Inflammatory macrophage treated with lipopolysaccharide for 1 hour (primary cell): Measurements from ENCODE around the gene GRIN1.
"Not testable (repeated sequence)": the region's sequence is repeated elsewhere in the genome, so short reads cannot be mapped to it uniquely, and the experiment has no call there.

Experiments used
- DNase-seq, 2 donors: peaks; one replicate each; pipeline ENCODE4 v3.0.0-alpha.2; 2020 to 2022

Gene GRIN1

DNA sequence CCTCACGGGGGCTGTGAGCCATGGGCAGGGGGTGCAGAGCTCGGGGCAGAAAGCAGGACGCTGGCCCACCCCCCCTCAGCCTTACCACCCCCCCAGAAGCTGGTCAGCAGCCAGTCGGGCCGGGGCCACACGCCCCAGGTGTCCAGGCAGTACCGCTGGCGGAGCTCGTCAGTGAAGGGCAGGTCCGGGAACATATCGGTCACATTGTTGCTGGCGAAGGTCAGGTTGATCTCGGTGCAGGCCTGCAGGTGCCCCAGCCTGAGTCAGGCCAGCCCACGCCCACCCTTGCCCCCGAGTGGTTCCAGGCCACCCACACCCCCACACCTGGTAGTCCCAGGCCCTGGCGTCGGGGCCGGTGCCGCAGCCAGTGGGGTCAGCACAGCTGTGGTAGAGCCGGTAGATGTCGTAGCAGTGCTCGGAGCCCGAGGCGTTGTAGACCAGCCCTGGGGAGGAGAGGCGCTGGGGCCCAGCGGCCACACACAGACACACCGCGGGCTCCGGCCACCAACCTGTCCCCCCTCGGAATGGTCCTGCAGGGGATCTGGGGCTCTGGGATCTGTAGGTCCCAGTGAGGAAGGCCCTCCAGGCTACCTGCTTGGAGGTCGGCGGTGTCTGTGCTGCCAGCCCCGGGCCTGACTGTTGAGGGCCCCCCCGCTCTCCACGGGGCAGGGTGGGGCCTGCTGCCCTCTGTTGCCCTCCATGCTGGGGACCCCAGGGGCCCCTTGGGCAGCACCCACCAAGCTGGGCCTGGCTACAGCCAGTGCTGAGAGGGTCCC, 27.0 kb upstream of the GRIN1 start:
- no peak for DNase-seq

DNA sequence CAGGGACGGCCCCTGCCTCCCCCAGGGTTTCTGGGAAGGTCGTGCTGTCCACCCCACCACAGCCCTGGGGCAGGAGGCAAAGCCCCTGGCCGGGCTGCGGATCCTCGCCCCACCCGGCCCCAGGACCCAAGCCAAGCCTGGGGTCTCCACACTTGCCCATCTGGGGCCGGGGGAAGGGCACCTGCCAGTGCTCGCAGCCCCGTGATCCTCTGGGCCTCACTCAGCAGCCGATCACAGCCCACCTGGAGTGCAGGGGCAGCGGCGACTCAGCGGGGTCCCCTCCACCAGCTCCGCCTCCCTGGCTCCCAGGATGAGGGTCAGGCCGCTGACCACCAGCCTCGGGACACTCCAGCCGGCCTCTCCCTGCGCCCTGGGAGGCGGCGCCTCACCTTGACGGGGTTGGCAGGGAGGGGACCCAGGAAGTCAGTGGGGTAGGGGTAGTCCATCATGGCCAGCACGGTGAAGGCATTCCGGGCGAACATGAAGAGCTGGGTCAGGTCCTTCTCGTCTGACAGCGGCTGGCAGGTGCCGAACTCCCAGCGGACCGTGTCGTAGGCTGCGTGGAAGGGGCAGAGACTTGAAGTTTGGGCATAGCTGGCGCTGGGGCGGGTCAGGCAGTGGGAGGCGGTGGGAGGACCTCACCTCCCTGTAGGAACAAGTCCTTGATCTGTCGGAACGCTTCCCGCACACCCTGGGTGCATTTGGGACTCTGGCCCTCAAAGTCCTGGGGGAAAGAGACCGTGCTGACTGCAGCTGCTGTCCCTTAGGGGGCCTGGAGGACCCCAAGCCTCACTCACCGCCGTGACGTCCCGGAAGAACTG, 26.2 kb upstream of the GRIN1 start:
- no peak for DNase-seq

DNA sequence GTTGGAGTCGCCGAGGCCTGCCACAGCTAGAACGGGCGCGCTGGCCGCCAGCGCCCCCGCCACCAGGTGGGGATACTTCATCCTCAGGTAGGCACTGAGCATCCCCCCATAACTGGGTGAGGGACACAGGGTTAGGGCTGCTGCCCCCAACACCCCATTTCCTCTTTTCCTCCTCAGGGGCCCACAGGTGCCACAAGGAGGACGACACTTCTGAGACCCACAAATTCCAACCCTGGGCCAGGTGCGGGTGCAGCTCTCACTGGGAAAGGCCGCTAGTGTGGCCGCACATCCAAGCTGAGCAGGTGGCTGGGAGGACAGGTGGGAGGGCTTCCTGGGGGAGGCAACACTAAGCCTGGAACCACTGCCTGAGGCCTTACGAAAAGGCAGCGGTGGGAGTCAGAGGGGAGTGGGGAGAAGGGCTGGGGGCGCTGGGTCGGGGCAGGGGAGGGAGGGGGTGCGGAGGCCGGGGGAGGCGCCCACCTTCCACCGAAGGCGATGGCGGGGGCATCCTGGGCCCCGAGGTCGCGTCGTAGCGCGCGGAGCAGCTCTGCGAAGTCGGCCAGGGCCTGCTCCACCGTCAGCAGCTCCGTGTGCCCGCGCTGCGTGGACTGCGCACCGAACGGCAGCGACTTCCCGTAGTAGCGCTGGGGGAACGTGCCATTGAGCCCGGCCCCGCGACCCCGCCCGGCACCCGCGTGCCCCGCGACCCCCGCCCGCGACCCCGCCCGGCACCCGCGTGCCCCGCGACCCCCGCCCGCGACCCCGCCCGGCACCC, 25.4 kb upstream of the GRIN1 start:
- DNase-seq, result no peak

DNA sequence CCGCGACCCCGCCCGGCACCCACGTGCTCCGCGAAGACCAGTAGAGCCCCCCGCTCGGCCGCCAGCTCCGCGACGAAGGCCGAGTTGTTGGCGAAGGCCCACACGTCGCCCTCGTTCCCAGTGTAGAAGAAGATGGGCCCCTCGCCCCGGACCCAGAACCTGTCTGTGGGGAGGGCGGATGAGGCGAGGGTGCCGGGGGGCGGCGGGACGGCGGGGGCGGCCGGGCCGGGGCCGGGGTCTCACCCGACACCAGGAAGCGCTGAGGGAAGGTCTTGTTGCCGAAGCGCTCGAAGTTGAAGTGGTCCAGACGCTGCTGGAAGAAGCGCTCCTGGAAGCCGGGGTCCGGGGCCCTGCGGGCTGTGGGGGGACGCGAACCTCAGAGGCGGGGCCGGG, 24.7 kb upstream of the GRIN1 start:
- no peak for DNase-seq

DNA sequence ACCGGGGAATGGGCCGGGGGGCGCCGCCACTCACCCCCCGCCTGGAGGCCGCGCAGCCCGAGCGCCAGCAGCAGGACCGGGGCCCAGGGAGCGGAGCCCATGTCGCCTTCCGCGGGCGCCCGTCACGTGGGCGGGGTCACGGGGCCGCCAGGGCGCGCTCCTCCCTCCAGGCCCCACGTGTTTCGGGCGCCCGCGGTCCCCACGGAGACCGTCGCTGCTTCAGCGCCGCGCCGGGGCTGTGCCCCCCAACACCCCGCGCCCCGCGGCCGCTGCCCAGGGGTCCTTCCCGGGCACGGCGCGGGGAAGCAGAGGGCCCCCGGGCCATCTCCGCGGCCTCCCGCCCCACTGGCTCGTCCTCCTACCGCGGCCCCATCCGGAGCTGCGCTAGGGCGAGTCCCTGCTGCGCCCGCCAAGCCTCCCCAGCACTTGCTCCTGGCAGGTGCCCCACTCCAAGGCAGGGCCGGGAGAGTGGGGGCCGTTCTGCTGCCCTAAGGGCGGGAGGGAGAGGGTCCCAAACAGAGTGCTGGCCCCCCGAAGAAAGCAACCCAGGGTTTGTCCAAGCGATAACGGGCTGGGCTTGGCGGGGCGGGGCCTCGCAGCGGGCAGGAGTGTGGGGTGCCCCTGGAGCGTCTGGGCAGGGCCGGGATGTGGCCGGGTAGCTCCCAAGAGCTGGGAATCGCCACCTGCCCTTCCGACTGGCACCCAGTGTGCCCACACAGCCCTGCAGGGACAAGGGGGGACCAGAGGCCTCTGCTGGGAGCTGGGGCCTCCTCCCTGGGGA, 24.2 kb upstream of the GRIN1 start, which contains the start of gene DPP7:
Gene DPP7, minus strand, starts transcription at position 121 of the 781 bp plus-strand sequence. Its CDS starts 20 bp downstream, at position 101.
- DNase-seq, result peak; percentile 67 to 82

DNA sequence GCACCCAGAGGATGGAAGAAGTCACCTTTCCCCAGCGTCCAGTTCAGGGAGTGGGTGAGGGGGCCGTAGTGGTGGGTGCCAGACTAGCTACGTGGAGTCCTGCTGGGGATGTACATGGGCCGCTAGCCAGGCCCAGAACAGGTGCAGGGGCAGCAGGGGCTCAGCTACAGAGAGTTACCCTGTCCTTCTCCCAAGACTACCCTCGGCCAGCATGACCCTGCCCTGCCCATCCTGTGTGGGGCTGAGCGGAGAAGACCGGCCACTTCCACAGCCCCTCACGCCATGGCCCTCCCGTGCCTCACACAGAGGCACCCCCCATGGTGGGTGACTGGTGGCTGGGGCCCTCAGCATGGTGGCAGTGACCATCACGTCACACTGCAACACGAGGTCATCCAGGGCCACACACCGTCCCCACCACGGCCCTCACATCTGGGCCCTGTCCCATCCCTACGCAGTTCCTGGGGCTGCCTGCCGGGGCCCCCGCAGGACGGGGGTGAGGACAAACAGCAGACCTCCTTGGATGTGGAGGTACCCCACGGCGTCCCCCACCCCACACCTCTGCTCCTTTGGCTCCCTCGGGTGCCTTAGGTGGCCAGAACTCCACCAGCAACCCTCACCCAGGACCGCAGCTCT, 23.4 kb upstream of the GRIN1 start:
- DNase-seq, result no peak

DNA sequence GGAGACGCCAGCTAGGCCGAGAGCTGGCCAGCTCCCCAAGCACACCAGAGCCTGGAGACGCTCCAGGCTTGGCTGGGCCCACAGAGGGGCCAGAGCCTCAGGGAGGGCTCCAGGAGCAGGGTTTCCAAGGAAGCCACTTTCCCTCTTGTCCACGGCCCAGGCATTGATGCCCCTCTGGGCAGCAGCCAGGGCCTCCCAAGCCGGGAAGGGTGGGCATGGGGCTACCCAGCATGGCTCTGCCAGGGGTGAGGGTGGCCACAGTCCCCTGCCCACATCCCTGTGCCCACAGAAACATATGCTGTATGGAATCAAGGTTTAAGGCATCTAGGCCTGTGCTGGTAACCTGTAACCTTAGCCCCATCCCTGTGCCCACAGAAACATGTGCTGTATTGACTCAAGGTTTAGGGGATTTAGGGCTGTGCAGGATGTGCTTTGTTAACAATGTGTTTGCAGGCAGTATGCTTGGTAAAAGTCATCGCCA, 22.9 kb upstream of the GRIN1 start:
- no peak for DNase-seq

DNA sequence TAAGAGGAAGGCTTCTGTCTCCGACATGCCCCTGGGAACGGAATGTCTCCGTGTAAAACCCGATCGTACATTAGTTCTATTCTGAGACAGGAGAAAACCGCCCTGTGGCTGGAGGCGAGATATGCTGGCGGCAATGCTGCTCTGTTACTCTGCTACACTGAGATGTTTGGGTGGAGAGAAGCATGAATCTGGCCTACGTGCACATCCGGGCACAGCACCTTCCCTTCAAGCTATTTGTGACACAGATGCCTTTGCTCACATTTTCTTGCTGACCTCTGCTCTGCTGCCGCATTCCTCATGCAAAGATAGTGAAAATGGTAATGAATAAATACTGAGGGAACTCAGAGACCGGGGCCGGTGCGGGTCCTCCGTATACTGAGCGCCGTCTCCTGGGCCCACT, 22.2 kb upstream of the GRIN1 start:
- no peak for DNase-seq

DNA sequence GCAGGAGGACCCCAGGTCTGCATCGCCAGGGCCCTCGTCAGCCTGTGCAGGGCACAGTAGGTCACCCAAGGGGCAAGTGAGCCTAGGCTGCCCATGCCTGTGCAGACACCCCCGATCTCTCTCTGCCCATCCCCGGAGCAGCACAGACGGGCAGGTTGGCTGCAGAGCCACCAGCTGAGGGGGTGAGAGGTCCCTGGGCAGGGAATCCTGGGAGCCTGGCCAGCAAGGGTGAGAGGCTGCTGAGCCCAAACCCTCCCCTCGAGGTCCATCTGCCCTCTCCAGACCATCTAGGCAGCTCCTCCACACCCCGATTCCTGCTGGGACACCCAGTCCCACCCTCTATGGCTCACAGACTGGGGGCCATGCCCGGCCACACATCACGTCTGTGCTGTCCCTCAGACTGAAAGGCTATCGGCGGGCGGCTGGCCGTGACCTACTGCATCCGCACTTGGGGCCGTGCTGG, 21.7 kb upstream of the GRIN1 start:
- DNase-seq, result no peak

DNA sequence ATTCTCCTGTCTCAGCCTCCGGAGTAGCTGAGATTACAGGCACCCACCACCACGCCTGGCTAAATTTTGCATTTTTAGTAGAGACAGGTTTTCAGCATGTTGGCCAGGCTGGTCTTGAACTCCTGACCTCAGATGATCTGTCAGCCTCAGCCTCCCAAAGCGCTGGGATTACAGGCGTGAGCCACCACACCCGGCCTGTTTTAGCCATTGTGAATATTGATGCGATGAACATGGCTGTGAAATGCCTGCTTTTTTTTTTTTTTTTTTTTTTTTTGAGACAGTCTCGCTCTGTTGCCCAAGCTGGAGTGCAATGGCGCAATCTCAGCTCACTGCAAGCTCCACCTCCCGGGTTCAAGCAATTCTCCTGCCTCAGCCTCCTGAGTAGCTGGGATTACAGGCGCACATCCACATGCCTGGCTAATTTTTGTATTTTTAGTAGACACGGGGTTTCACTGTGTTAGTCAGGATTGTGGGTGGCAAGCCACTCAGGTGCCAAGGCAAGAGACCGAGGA, 20.8 kb upstream of the GRIN1 start:
- not testable (repeated sequence) for DNase-seq

DNA sequence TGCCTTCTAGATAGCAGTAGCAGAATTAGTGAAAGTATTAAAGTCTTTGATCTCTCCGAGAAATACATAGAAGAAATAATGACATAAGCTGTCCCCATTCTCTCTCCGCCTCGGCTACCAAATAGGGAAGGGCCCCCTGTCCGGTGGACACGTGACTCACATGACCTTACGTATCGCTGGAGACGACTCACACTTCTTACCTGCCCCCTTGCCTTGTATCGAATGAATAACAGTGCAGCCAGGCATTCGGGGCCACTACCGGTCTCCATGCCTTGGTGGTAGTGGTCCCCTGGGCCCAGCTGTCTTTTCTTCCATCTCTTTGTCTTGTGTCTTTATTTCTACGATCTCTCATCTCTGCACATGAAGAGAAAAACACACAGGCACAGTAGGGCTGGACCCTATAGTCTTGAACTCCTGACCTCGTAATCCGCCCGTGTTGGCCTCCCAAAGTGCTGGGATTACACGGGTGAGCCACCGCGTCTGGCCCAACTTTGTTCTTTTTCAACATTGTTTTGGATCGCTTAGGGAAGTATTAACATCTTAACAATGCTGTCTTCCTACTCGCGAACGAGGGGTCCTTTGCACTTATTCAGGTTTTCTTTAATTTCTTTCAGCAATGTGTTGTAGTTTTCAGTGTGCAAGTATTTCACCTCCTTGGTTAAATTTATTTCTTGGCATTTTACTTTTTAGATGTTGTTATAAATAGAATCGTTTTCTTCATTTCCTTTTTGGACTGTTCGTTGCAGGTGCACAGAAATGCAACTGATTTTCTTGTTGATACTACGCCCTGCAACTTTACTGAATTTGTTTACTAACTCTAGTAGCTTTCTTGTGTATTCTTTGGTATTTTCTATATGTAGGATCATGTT, 16.8 kb upstream of the GRIN1 start:
- DNase-seq, result not testable (repeated sequence)

DNA sequence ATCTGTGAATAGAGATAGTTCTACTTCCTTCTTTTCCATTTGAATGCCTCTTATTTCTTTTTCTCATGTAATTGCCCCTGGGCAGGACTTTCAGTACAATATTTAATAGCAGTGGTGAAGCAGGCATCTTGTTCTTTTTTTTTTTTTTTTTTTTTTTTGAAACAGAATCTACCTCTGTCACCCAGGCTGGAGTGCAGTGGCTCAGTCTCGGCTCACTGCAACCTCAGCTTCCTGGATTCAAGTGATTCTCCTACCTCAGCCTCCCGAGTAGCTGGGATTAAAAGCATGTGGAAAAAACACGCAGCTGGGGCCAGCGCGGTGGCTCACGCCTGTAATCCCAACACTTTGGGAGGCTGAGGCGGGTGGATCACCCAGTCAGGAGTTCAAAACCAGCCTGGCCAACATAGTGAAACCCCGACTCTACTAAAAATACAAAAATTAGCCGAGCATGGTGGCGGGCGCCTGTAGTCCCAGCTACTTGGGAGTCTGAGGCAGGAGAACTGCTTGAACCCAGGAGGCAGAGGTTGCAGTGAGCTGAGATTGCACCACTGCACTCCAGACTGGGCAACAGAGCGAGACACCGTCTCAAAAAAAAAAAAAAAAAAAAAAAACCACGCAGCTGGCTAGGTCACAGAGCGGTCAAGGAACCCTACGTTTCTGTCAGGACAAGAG, 16.0 kb upstream of the GRIN1 start:
- not testable (repeated sequence) for DNase-seq

DNA sequence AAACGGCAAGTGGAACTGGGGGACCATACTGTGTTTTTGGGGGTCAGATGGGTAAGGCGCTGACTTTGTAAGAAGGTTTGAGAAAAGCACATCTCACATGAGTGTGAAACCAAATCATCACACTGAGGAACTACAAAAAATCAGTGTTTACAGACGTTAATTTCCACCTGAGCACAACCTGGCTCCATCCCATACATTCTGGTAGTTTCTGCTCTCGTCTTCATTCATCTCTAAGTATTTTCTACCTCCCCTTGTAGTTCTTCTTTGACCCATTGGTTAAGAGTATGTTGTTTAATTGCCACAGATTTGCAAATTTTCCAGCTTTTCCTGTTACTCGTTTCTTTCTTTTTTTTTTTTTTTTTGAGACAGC, 15.5 kb upstream of the GRIN1 start:
- no peak for DNase-seq

DNA sequence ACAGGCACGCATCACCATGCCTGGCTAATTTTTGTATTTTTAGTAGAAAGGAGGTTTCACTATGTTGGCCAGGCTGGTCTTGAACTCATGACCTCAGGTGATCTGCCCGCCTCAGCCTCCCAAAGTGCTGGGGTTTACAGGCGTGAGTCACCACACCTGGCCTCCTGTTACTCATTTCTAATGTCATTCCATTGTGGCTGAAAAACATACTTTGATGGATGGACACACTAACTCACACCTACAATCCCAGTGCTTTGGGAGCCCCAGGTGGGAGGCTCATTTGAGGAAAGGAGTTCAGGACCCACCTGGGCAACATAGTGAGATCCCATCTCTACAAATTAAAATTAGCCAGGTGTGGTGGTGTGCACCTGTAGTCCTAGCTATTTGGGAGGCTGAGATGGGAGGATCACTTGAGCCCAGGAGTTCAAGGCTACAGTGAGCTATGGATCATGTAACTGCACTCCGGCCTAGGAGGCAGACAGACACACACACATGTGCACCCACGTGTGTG, 14.9 kb upstream of the GRIN1 start:
- DNase-seq, result not testable (repeated sequence)

DNA sequence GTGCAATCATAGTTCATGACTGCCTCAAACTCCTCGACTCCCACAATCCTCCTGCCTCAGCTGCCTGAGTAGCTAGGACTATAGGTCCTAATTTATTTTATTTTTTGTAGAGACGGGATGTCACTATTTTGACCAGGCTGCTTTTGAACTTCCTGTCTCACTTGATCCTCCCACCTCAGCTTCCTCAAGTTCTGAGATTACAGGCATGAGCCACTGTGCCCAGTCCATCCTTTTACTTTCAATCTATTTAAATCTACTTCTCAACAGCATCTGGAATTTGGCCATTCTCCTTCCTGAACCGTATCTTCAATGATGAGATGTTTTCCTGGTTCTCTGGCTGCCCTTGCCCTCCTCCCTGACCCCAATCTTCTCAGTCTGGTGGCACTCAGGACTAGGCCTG, 12.2 kb upstream of the GRIN1 start:
- peak; percentile 21 to 24 for DNase-seq

DNA sequence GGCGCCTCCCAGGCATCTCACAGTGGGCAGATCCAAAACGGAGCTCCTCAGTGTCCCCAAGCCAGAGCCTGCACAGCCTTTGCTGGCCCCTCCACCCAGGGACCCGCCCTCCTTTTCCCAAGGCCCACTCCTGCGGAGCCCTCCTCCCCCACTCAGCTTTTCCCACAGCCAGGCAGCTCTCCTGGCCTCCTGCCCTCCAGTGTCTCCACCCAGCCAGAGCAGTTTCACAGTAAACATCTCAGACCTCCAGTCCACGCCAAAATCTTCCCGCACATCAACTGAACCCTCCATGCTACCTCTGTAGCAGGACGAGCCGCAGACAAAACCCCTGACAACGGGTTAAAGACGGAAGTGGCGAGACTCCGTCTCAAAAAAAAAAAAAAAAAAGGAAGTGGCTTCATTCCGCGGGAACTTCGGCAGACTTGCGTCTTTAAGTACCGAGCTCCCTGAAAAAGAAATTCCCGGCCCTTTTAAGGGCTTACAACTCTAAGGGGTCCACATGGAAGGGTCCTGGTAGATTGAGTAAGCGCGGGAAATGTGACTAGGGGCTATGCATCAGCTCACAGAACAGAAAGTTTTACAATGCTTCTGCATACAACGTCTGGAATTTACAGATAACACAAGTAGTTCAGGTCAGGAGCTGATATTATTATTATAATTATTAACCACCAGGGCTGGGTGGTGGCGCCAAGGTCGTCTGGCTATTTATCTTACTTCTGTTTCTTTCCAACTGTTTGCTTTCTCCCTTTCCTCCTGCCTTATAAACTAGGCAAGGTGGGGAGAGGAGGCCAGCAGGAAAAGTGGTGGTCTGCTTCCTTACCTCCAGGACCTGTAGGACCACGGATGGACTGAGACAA, 11.4 kb upstream of the GRIN1 start:
- DNase-seq, result peak; percentile 61 to 76

DNA sequence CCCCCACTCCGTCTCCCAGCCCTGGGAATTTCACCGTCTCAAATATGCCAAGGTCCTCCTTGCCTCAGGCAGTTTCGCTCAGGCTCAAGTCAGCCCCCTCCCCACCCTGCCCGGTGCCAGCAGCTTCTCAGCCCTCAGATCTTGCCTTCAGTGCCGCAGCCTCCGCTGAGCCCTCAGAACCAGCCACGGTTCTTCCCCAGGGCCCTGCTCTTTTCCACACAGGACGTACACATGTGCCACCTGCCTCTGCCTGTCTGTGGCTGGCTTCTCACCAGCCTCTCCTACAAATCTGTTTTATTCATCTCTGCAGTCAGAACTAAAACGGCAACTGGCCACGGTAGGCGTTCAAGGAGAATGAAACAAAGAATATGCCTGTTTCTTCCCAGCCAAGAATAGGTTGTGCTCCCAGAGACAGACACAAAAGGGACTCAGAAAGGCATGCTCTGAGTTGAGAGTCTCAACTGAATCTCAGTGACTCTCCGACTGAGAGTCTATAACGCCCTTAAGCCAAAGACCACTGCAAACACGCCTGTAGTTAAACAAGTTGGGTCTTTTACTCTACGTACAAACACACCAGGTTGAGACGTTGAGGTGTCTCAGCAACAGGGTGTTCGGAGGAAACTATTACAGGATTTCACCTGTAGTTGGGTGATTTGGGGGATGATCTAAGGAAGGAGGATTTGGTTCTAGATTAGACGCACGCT, 10.6 kb upstream of the GRIN1 start:
- no peak for DNase-seq

DNA sequence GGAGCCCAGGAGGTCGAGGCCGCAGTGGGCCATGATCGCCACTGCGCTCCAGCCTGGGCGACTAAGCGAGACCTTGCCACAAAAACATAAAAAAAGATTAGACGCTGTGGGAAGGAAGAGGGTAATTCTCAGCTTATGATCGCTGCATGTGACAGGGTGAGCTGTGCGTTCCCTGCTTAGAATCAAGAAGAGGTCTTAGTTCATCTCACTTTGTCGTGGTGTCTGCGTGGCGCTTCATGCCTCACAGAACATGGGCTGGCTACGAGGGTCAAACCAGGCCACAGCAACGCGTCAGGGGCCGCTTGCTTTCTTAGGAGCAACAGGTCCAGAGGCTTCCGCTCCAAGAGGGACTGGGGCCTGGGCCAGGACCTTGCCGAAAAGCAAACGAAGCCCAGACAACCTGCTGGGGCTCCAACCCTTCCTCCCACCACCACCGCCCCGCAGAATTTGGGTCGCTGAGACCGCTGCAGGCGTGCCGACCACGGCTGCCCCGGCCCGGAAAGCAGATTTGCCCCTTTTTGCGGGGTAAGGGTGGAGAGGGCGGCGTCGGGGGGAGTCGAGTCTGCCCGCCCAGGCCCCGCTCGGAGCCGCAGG, 10.0 kb upstream of the GRIN1 start:
- DNase-seq, result no peak
